NT2/D1 (cell line): ENCODE data around the gene NTN4.
"Not testable (repeated sequence)": the region's sequence is repeated elsewhere in the genome, so short reads cannot be mapped to it uniquely, and the experiment has no call there.

Experiments used
- DNase-seq: peaks from one replicate; pipeline ENCODE4 v3.0.0-alpha.2; 2011; ENCODE audit warnings: low read depth, low spot score
- H3K27me3 ChIP-seq: 2 replicates; pipeline ENCODE4 v1.6.0; 2011; ENCODE audit warnings: mild to moderate bottlenecking; ENCODE audit not compliant: insufficient read length, insufficient read depth
- H3K36me3 ChIP-seq: 2 replicates; pipeline ENCODE4 v1.6.1; 2011; ENCODE audit warnings: mild to moderate bottlenecking, low read length, mixed read lengths; ENCODE audit not compliant: insufficient read depth, insufficient read length
- H3K4me1 ChIP-seq: 2 replicates; pipeline ENCODE4 v1.5.1; 2011; ENCODE audit not compliant: insufficient read depth, insufficient read length
- H3K4me3 ChIP-seq: 2 replicates; pipeline ENCODE4 v1.5.1; 2011; ENCODE audit warnings: low read depth; ENCODE audit not compliant: insufficient read length
- H3K9ac ChIP-seq: 2 replicates; pipeline ENCODE4 v1.6.0; 2011; ENCODE audit warnings: low read depth; ENCODE audit not compliant: insufficient read length
- H3K9me3 ChIP-seq: 2 replicates; pipeline ENCODE4 v1.5.1; 2011; ENCODE audit warnings: mild to moderate bottlenecking, low read length; ENCODE audit not compliant: insufficient read depth
- SUZ12 ChIP-seq: IDR thresholded peaks from 2 replicates; pipeline ENCODE4 v1.6.1; 2011; ENCODE audit not compliant: insufficient read length, insufficient read depth; ENCODE audit errors: extremely low read depth
- YY1 ChIP-seq: IDR thresholded peaks from 2 replicates; pipeline ENCODE4 v1.6.1; 2011; ENCODE audit not compliant: insufficient read length, insufficient read depth
- ZNF274 ChIP-seq: IDR thresholded peaks from 2 replicates; pipeline ENCODE4 v1.6.1; 2011; ENCODE audit warnings: mild to moderate bottlenecking, low read depth, low read length

NTN4 gene

DNA sequence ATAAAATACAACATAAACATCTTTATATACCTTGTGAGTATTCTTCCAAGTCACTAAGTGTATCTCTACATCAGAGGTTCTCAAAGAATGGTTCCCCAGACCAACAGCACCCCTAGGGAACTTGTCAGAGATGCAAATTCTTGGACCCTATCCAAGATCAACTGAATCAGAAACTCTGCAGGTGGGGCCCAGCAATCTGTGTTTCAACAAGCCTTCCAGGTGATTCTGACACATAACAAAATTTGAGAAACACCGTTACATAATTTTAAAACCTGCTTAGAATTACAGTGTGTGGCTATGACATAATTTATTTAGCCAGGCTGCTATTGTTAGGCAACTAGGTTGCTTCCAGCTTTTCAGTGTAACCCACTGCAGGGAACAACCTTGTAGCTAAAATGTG is 49.8 kb downstream of the NTN4 start:
- no peaks in the 10 kb centered on the region for H3K27me3 ChIP-seq
- H3K9ac ChIP-seq, result no peak overlapping the region
- TF ChIP-seq YY1 (no peak), SUZ12 (no peak), ZNF274 (no peak)
- H3K36me3 ChIP-seq, result no peaks in the 10 kb centered on the region
- peaks cover 9% of the 10 kb centered on the region for H3K9me3 ChIP-seq
- DNase-seq, result no peak
- H3K4me3 ChIP-seq, result no peak overlapping the region
- H3K4me1 ChIP-seq, result no peaks in the 10 kb centered on the region

- Histone ChIP-seq H3K9me3 (no peaks in the 10 kb centered on the region; the same call in none of the 2 replicates), H3K4me3 (no peak overlapping the region), H3K9ac (no peak overlapping the region), H3K4me1 (no peaks in the 10 kb centered on the region), H3K27me3 (no peaks in the 10 kb centered on the region), H3K36me3 (no peaks in the 10 kb centered on the region)
- TF ChIP-seq ZNF274 (no peak), YY1 (no peak), SUZ12 (no peak)
- no peak for DNase-seq
Observed at GRCh38 chr12:95739561-95740313, 50.8 kb downstream of the NTN4 start.

GRCh38 chr12:95738024-95738611 is 52.4 kb downstream of the NTN4 start:
- H3K4me3 ChIP-seq, result no peak overlapping the region
- H3K27me3 ChIP-seq, result no peaks in the 10 kb centered on the region
- H3K9ac ChIP-seq, result no peak overlapping the region
- H3K36me3 ChIP-seq, result no peaks in the 10 kb centered on the region
- DNase-seq, result no peak
- no peak for TF ChIP-seq SUZ12
- no peak for TF ChIP-seq YY1
- no peak for TF ChIP-seq ZNF274
- H3K4me1 ChIP-seq, result no peaks in the 10 kb centered on the region
- no peaks in the 10 kb centered on the region; the same call in none of the 2 replicates for H3K9me3 ChIP-seq

- H3K27me3 ChIP-seq, result no peaks in the 10 kb centered on the region
- no peak overlapping the region for H3K4me3 ChIP-seq
- TF ChIP-seq SUZ12 (no peak), ZNF274 (no peak), YY1 (no peak)
- DNase-seq, result no peak
- no peak overlapping the region for H3K9ac ChIP-seq
- H3K9me3 ChIP-seq, result no peaks in the 10 kb centered on the region; the same call in none of the 2 replicates
- H3K36me3 ChIP-seq, result no peaks in the 10 kb centered on the region
- H3K4me1 ChIP-seq, result no peaks in the 10 kb centered on the region
Observed at GRCh38 chr12:95736631-95737030, 53.9 kb downstream of the NTN4 start.

DNA sequence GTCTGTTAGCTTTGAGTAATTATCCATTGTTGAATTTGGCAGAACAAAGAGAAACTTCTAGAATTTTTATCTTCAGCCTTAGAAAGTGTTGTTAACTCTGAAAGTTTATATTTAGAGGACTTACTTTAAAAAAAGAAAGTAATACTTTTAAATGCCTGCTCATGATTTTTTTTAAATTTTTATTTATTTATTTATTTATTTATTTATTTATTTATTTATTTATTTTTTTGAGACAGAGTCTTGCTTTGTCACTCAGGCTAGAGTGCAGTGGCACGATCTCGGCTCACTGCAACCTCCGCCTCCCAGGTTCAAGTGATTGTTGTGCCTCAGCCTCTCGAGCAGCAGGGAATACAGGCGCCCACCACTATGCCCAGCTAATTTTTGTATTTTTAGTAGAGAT is 54.8 kb downstream of the NTN4 start:
- not testable (repeated sequence) for H3K4me1 ChIP-seq, DNase-seq, H3K4me3 ChIP-seq, H3K36me3 ChIP-seq, H3K9me3 ChIP-seq, H3K27me3 ChIP-seq, H3K9ac ChIP-seq

GRCh38 chr12:95733141-95733825 is 57.3 kb downstream of the NTN4 start:
- DNase-seq, result no peak
- Histone ChIP-seq H3K36me3 (no peaks in the 10 kb centered on the region), H3K4me1 (no peaks in the 10 kb centered on the region), H3K27me3 (no peaks in the 10 kb centered on the region), H3K9ac (no peak overlapping the region), H3K4me3 (no peak overlapping the region), H3K9me3 (no peaks in the 10 kb centered on the region)
- TF ChIP-seq SUZ12, result no peak
- no peak for TF ChIP-seq ZNF274
- no peak for TF ChIP-seq YY1

DNA sequence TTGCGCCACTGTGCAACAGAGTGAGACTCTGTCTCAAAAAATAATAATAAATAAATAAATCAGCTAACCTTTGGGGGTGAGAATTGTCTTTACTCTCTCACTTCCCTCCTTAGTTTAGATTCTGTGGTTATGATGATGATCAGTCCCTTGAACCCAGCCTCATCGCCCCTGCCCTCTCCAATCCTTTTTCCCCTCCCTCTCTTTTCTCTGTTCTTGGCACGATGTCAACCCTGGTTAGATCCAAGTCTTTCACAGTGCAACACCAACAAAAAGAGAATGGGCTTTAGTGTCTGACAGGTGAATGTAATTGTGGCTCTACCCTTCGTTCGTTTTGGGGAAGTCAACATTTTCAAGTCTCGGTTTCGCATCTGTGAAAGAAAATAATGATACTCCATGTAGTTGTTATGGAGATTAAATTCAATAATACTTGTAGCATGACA is 59.0 kb downstream of the NTN4 start:
- no peaks in the 10 kb centered on the region for H3K27me3 ChIP-seq
- H3K4me1 ChIP-seq, result no peaks in the 10 kb centered on the region
- H3K9me3 ChIP-seq, result peaks cover 12% of the 10 kb centered on the region
- TF ChIP-seq ZNF274 (no peak), SUZ12 (no peak), YY1 (no peak)
- H3K9ac ChIP-seq, result no peak overlapping the region
- DNase-seq, result no peak
- no peak overlapping the region for H3K4me3 ChIP-seq
- no peaks in the 10 kb centered on the region for H3K36me3 ChIP-seq
